Measurements from ENCODE around the gene DHRSX.
"Not testable (repeated sequence)": the region's sequence is repeated elsewhere in the genome, so short reads cannot be mapped to it uniquely, and the experiment has no call there.

DHRSX gene

GRCh38 chrX:2226182-2226581 is 274.6 kb downstream of the DHRSX start:
- no peak for DNase-seq (ENCODE audit: low spot score in 2 of 2)
- Histone ChIP-seq H3K4me3 (no peak overlapping the region), H3K27me3 (ENCODE audit: low read depth) (no peaks in the 10 kb centered on the region), H3K9me3 (no peaks in the 10 kb centered on the region; the same call in 1 of the 2 replicates), H3K4me1 (no peaks in the 10 kb centered on the region), H3K36me3 (replicated peaks) (no peaks in the 10 kb centered on the region)
- in situ Hi-C loops (cut with MboI; ENCODE audit: low sequenced_read_pairs), result no loop called here

- H3K9me3 ChIP-seq, result no peaks in the 10 kb centered on the region; the same call in 1 of the 2 replicates
- in situ Hi-C loops (cut with MboI; ENCODE audit: low sequenced_read_pairs), result no loop called here
- H3K36me3 ChIP-seq (replicated peaks), result no peaks in the 10 kb centered on the region
- H3K4me3 ChIP-seq, result no peak overlapping the region
- H3K4me1 ChIP-seq, result no peaks in the 10 kb centered on the region
- no peaks in the 10 kb centered on the region for H3K27me3 ChIP-seq (ENCODE audit: low read depth)
- DNase-seq (ENCODE audit: low spot score in 2 of 2), result no peak
Observed at GRCh38 chrX:2224597-2225235, 276.1 kb downstream of the DHRSX start.

- no peak for DNase-seq (ENCODE audit: low spot score in 2 of 2)
Observed at GRCh38 chrX:2224161-2224560, 276.6 kb downstream of the DHRSX start.

GRCh38 chrX:2220829-2221567 is 279.8 kb downstream of the DHRSX start:
- Histone ChIP-seq H3K36me3 (replicated peaks) (no peaks in the 10 kb centered on the region), H3K4me1 (no peaks in the 10 kb centered on the region), H3K27me3 (ENCODE audit: low read depth) (no peaks in the 10 kb centered on the region), H3K4me3 (no peak overlapping the region), H3K9me3 (no peaks in the 10 kb centered on the region; the same call in 1 of the 2 replicates)
- in situ Hi-C loops (cut with MboI; ENCODE audit: low sequenced_read_pairs), result no loop called here
- DNase-seq (ENCODE audit: low spot score in 2 of 2), result no peak

More at GRCh38 chrX:2224161-2224560, 276.6 kb downstream of the DHRSX start:
- no peaks in the 10 kb centered on the region for H3K36me3 ChIP-seq (replicated peaks)
- in situ Hi-C loops (cut with MboI; ENCODE audit: low sequenced_read_pairs), result no loop called here
- no peaks in the 10 kb centered on the region for H3K4me1 ChIP-seq
- H3K9me3 ChIP-seq, result no peaks in the 10 kb centered on the region; the same call in 1 of the 2 replicates
- H3K27me3 ChIP-seq (ENCODE audit: low read depth), result no peaks in the 10 kb centered on the region
- no peak overlapping the region for H3K4me3 ChIP-seq

- H3K27me3 ChIP-seq (ENCODE audit: low read depth), result no peaks in the 10 kb centered on the region
- H3K4me1 ChIP-seq, result no peaks in the 10 kb centered on the region
- in situ Hi-C loops (cut with MboI; ENCODE audit: low sequenced_read_pairs), result no loop called here
- H3K4me3 ChIP-seq, result no peak overlapping the region
- H3K9me3 ChIP-seq, result no peaks in the 10 kb centered on the region; the same call in 1 of the 2 replicates
- no peaks in the 10 kb centered on the region for H3K36me3 ChIP-seq (replicated peaks)
- no peak for DNase-seq (ENCODE audit: low spot score in 2 of 2)
Observed at GRCh38 chrX:2220296-2220695, 280.5 kb downstream of the DHRSX start.

- in situ Hi-C loops (cut with MboI; ENCODE audit: low sequenced_read_pairs), result not testable (repeated sequence)
Observed at GRCh38 chrX:2214138-2214823, 286.5 kb downstream of the DHRSX start.

GRCh38 chrX:2211667-2212066 is 289.1 kb downstream of the DHRSX start:
- H3K27me3 ChIP-seq (ENCODE audit: low read depth); H3K9me3 ChIP-seq; in situ Hi-C loops (cut with MboI; ENCODE audit: low sequenced_read_pairs); H3K36me3 ChIP-seq (replicated peaks); DNase-seq (ENCODE audit: low spot score in 2 of 2); H3K4me3 ChIP-seq; H3K4me1 ChIP-seq: not testable (repeated sequence)

More at GRCh38 chrX:2214138-2214823, 286.5 kb downstream of the DHRSX start:
- not testable (repeated sequence) for H3K36me3 ChIP-seq (replicated peaks); H3K4me1 ChIP-seq; H3K4me3 ChIP-seq; H3K27me3 ChIP-seq (ENCODE audit: low read depth); H3K9me3 ChIP-seq; DNase-seq (ENCODE audit: low spot score in 2 of 2)

GRCh38 chrX:2193273-2193592 is 307.5 kb downstream of the DHRSX start:
- Histone ChIP-seq H3K27me3 (ENCODE audit: low read depth) (no peaks in the 10 kb centered on the region), H3K4me3 (no peak overlapping the region), H3K4me1 (no peaks in the 10 kb centered on the region), H3K9me3 (no peaks in the 10 kb centered on the region), H3K36me3 (replicated peaks) (no peaks in the 10 kb centered on the region)
- no peak for DNase-seq (ENCODE audit: low spot score in 2 of 2)
- in situ Hi-C loops (cut with MboI; ENCODE audit: low sequenced_read_pairs), result no loop called here

- in situ Hi-C loops (cut with MboI; ENCODE audit: low sequenced_read_pairs), result no loop called here
Observed at GRCh38 chrX:2192584-2193272, 308.0 kb downstream of the DHRSX start.

GRCh38 chrX:2188840-2189239 is 311.9 kb downstream of the DHRSX start:
- H3K4me3 ChIP-seq, result no peak overlapping the region
- no peaks in the 10 kb centered on the region for H3K36me3 ChIP-seq (replicated peaks)
- H3K9me3 ChIP-seq, result no peaks in the 10 kb centered on the region
- in situ Hi-C loops (cut with MboI; ENCODE audit: low sequenced_read_pairs), result no loop called here
- no peaks in the 10 kb centered on the region for H3K4me1 ChIP-seq
- no peak for DNase-seq (ENCODE audit: low spot score in 2 of 2)
- no peaks in the 10 kb centered on the region for H3K27me3 ChIP-seq (ENCODE audit: low read depth)

More at GRCh38 chrX:2192584-2193272, 308.0 kb downstream of the DHRSX start:
- Histone ChIP-seq H3K4me3 (no peak overlapping the region), H3K4me1 (no peaks in the 10 kb centered on the region), H3K36me3 (replicated peaks) (no peaks in the 10 kb centered on the region), H3K9me3 (no peaks in the 10 kb centered on the region), H3K27me3 (ENCODE audit: low read depth) (no peaks in the 10 kb centered on the region)
- no peak for DNase-seq (ENCODE audit: low spot score in 2 of 2)

GRCh38 chrX:2188330-2188792 is 312.4 kb downstream of the DHRSX start:
- no peaks in the 10 kb centered on the region for H3K4me1 ChIP-seq
- in situ Hi-C loops (cut with MboI; ENCODE audit: low sequenced_read_pairs), result no loop called here
- DNase-seq (ENCODE audit: low spot score in 2 of 2), result no peak
- no peaks in the 10 kb centered on the region for H3K27me3 ChIP-seq (ENCODE audit: low read depth)
- no peaks in the 10 kb centered on the region for H3K36me3 ChIP-seq (replicated peaks)
- H3K4me3 ChIP-seq, result no peak overlapping the region
- no peaks in the 10 kb centered on the region for H3K9me3 ChIP-seq

GRCh38 chrX:2187352-2188115 is 313.2 kb downstream of the DHRSX start:
- no peaks in the 10 kb centered on the region; the same call in 1 of the 2 replicates for H3K4me1 ChIP-seq
- no peak for DNase-seq (ENCODE audit: low spot score in 2 of 2)
- no peaks in the 10 kb centered on the region for H3K27me3 ChIP-seq (ENCODE audit: low read depth)
- H3K9me3 ChIP-seq, result no peaks in the 10 kb centered on the region
- no peaks in the 10 kb centered on the region for H3K36me3 ChIP-seq (replicated peaks)
- H3K4me3 ChIP-seq, result no peak overlapping the region
- in situ Hi-C loops (cut with MboI; ENCODE audit: low sequenced_read_pairs), result no loop called here
